ENCODE data around the gene RHPN2.
A peak's percentile ranks its signal among the peaks of the same experiment; 100 is the strongest.
"Not testable (repeated sequence)": the region's sequence is repeated elsewhere in the genome, so short reads cannot be mapped to it uniquely, and the experiment has no call there.

The RHPN2 gene

DNA sequence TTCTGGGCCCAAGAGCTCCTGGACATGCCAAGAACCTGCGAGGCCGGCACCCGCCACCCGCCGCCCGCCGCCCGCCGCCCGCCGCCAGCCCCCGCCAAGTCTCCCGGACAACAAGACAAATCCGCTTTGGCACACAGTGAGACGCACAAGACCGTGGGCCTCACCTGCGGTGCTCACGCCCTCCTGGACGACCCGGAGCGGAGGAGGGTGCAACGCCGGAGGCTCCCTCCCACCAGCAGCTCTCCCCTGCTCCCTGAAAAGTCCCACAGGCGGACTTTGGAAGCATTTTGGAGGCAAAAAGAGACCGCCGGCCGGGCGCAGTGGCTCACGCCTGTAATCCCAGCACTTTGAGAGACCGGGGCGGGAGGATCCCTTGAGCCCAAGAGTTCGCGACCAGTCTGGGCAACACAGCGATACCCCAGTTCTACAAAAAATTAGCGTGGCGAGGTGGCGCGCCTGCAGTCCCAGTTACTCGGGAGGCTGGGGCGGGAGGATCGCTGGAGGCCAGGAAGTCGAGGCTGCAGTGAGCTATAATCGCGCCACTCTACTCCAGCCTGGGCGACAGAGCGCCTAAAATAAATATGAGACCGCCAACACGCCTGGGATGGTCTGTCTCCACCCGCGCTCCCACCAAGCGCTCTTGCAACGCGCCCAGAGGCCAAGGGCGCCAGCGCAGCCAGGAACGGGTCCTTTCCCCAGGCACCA, 783 bp downstream of the RHPN2 start:
- DNase-seq = peak; percentile 57

GRCh38 chr19:33063356-33063752, 1.3 kb downstream of the RHPN2 start:
- DNase-seq = peak; percentile 57

DNA sequence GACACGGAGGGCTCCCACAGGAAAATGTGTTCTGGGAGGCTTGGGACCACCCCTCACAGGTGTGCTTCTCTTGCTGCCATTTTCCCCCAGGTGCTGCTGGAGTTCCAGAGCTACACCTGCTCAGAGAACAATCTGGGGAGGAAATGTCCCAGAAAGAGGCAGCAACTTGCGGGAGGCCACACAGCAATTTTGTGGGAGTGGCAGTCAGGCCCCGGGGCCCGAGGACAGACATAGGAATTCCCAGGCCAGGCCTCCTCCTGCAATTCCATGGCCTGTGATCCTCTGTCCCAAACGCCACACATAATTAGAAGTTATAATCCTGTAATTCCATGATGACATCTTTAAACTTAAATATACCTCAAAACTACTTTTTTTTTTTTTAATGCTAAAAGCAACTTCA, 1.8 kb downstream of the RHPN2 start:
- no peak for DNase-seq

GRCh38 chr19:33060586-33060985, 4.1 kb downstream of the RHPN2 start:
- no peak for DNase-seq

GRCh38 chr19:33055718-33056117, 9.0 kb downstream of the RHPN2 start:
- no peak for DNase-seq

- DNase-seq = no peak
These were observed 10.1 kb downstream of the RHPN2 start for GRCh38 chr19:33054623-33055022.

DNA sequence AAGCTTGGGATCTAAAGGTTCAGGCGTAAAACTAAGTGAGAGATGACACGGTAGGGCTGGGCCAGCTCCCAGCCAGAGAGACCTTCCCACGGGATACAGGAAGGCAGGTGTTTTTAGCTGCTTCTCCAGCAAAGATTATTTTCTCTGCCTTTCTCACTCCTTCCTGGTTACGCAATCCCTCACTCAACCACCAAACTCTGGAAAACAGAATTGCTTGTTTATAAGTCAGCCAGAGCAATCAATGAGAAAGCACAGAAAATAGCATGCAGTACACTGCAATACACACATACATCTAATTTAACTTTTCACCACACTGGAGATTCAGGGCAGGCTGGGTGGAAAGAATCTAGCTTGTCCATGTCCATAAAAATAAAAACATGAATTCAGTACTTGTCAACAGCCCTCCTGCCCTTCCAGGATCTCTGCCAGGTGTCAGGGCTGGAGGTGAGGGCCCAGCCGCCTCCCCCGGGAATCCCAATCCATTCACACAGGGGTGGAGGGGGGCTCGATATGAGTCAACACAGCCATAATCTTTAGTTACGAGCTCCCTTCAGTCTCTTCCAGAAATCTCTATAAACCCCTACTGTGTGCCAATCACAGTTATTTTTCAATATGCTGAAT, 12.2 kb downstream of the RHPN2 start:
- DNase-seq = no peak

GRCh38 chr19:33050110-33050509, 14.6 kb downstream of the RHPN2 start:
- DNase-seq = no peak

- no peak for DNase-seq
These were observed 15.6 kb downstream of the RHPN2 start for GRCh38 chr19:33048806-33049676.

GRCh38 chr19:33047422-33047821, 17.3 kb downstream of the RHPN2 start:
- DNase-seq = no peak

DNA sequence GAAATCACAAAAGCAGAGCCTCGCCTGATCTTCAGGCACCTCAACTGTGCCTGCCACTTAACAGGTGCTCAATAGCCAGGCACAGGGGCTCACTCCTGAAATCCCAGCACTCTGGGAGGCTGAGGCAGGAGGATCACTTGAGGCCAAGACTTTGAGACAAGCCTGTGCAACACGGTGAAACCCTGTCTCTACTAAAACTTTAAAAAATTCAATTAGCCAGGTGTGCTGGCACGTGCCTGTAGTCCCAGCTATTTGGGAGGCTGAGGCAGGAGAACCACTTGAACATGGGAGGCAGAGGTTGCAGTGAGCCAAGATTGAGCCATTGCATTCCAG, 22.9 kb downstream of the RHPN2 start:
- not testable (repeated sequence) for DNase-seq

DNA sequence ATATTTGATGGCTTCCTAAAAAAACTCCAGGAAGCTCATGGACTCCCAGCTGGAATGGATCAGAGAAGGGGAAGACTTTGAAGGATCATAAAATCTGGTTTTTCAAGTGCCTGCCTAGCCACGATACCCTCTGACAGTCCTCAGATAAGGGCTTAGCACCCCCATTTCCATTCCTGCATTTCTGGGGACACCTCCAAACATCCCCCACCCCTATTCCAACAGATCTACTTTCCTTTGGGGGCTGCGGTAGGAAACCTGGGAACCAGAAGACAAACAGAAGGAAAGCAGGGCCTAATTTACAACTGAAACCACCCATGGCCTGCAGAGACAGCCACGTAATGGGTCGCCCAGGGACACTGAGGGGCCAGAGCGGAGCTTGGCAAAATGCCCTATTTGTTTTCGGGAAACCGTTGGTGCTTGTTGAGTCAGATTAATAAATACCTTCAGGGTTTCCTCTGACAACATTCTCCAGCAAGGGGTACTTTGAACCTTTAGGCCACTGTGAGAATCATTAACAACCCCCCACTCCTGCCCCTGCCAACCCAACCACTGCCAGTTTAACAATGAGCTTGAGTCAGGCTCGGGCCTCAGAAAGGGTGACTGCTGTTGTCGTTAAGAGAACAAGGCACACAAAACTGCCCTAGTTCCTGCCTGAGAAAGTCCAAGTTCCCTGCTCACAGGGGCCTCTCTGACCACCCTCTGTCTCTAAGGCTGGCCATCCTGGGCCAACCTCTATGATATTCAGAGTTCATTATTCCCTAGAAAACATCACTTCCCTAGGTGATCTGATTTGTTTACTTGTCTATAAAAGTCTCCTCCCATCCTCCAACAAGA, 23.5 kb downstream of the RHPN2 start:
- peak; percentile 26 for DNase-seq

DNA sequence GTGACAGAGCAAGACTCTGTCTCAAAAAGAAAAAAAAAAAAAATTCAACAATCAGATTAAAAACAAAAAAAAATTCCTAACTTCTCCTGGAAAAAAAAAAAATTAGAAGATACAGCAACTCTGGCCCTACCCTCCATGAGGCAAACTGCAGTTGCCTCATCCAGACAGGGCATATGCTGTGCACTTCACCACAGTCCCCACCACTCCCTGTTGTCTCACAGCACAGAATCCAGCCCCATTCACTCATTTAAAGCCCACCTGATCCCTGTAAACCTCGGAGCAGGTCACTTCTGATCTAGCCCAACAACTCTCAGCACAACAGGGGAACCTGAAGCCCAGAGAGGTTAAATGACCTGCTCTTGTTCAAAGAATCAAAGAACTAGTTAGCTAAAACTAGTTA, 24.9 kb downstream of the RHPN2 start:
- no peak for DNase-seq

DNA sequence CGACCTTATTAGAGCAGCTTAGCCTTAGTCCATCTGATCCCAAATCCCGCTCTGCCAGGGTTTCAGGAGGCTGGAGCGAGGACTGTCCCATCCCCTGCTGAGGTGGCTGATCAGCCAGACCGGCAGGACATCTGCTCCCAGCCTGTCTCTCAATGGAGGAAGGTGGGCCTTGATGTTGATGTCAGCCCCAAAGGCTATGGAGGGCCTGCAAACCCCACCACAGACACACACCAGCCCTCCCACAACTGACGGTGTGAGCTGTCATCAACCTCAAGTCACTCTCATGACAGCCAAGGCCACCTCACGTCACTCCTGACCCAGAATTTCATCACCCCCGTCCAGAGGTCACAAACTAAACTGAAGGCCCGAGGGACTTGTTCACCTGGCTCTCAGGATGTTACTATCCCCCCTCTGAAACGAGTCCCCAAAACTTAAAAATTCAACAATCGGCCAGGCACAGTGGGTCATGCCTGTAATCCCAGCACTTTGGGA, 25.5 kb downstream of the RHPN2 start:
- peak; percentile 72 for DNase-seq

DNA sequence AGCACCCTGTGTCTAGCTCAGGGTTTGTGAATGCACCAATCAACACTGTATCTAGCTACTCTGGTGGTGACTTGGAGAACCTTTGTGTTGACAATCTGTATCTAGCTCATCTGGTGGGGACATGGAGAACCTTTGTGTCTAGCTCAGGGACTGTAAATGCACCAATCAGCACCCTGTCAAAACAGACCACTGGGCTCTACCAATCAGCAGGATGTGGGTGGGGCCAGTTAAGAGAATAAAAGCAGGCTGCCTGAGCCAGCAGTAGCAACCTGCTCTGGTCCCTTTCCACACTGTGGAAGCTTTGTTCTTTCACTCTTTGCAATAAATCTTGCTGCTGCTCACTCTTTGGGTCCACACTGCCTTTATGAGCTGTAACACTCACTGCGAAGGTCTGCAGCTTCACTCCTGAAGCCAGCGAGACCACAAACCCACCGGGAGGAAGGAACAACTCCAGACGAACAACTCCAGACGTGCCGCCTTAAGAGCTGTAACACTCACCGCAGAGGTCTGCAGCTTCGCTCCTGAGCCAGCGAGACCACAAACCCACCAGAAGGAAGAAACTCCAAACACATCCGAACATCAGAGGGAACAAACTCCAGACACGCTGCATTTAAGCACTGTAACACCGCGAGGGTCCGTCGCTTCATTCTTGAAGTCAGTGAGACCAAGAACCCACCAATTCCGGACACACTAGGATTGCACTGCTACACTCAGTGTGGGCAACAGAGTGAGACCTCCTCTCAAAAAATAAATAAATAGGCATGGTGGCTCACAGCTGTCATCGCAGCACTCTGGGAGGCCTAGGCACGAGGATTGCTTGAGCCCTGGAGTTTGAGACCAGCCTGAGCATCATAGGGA, 27.3 kb downstream of the RHPN2 start:
- DNase-seq = not testable (repeated sequence)

DNA sequence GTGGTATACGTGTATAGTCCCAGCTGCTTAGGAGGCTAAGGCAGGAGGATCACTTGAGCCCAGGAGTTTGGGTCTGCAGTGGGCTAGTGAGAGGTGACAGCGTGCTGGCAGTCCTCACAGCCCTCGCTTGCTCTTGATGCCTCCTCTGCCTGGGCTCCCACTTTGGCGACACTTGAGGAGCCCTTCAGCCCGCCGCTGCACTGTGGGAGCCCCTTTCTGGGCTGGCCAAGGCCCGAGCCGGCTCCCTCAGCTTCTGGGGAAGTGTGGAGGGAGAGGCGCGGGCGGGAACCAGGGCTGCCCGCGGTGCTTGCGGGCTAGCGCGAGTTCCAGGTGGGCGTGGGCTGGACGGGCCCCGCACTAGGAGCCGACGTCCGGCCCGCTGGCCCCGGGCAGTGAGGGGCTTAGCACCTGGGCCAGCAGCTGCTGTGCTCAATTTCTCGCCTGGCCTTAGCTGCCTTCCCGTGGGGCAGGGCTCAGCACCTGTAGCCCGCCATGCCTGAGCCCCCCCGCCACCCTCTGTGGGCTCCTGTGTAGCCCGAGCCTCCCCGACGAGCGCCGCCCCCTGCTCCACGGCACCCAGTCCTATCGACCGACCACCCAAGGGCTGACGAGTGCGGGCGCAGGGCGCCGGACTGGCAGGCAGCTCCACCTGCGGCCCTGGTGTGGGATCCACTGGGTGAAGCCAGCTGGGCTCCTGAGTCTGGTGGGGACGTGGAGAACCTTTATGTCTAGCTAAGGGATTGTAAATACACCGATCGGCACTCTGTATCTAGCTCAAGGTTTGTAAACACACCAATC, 28.1 kb downstream of the RHPN2 start:
- not testable (repeated sequence) for DNase-seq

DNA sequence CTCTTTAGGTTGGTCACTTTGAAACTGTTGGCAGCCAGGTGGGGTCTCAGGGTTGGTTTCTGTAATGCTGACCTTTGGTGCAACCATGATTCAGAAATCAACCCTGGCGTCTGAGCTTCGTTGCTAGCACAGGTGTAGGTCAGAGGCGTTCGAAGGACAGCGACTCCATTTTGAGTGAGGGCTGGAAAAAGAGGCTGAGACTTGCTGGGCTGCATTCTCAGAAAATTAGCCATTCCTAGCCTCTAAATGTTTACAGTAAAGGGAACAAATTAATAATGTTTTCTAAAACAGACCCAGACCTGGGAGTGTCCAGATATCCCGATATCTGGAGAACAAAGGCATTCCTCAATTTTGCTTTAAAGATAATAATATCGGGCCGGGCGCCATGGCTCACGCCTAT, 29.2 kb downstream of the RHPN2 start:
- no peak for DNase-seq

- DNase-seq = no peak
These were observed 32.4 kb downstream of the RHPN2 start for GRCh38 chr19:33032218-33032781.

GRCh38 chr19:33029746-33030303, 34.9 kb downstream of the RHPN2 start:
- no peak for DNase-seq

DNA sequence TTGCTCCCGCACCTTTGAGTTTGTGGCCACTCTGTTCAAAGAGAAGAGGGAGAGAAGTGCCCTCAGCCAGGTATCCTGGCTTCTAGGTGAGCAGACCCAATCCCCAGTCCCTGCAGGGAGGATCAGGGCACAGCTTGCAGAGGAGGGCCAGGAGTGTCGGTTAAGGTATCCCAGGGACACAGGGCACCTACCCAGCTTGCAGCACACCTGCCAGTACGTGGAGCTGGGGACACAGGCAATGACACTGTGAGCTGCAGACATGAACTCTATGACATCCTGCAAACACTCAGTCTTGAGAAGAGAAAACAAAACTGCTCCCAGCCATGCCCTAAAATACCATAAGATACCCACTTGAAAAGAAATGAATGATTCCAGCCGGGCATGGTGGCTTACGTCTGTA, 38.1 kb downstream of the RHPN2 start:
- DNase-seq = not testable (repeated sequence)

Measured in NCI-H82 (cell line).